ENCODE data around the gene KLHDC10.
"Not testable (repeated sequence)": the region's sequence is repeated elsewhere in the genome, so short reads cannot be mapped to it uniquely, and the experiment has no call there.

Gene KLHDC10

GRCh38 chr7:130142654-130143333 lies 72.5 kb downstream of the KLHDC10 start:
- FAIRE-seq = no peak

DNA sequence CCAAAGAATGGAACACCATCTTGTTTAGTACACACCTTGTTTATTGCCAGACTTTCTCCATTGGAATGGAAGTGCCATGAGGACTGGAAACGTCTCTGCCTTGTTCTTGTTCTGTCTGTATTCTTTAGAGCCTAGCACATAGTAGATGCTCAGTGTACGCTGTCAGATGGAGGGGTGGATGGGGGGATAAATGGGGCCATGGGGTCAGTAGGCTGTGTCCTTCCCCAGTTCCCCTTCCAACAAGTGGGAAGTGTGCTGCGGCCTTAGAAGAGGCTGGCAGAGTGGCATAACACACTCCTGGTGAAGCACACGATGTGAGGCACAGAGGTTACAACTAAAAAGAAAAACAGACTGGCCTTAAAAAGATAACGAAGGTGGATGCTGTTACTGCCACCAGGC lies 73.0 kb downstream of the KLHDC10 start:
- no peak for FAIRE-seq

GRCh38 chr7:130143986-130144311 lies 73.6 kb downstream of the KLHDC10 start:
- FAIRE-seq = no peak

DNA sequence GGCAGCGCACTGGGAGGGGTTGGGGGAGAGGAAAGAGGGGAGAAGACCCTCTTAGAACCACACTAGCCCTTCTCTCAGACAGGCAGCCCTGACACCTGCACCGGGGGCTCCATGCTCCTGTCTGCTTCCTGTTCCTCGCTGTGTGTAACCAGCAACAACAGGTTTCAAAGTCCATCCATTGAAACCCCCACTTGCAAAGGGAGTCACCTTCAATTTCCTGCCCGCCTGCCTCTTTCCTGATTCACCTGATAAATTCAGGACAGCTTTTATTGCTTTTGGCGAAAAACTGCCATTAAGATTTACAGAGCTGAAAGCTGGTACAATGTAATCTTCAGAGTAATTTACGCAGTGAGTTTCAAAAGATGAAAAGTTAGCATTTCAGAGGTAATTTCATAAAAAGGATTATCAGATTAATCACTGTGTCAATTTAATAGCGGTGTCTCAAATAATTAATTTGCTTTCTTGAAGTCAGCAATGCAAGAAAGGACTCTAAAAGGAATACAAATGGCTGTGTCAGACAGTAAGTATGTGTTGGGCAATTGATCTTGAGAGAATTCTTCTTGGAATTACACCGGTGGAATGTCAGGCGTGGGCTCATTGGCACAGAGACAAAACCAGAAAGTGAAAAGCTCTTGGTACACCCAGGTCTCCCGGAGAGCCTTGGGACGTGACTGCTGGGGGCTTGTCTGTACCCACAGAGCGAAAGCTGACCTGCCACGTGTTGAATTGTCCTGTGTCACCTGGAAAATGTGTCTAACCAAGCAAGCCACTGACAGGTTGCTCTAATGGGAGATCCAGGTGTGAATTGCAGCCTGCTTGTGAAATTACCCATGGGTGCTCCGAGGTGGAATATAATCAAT lies 74.2 kb downstream of the KLHDC10 start:
- FAIRE-seq = no peak

DNA sequence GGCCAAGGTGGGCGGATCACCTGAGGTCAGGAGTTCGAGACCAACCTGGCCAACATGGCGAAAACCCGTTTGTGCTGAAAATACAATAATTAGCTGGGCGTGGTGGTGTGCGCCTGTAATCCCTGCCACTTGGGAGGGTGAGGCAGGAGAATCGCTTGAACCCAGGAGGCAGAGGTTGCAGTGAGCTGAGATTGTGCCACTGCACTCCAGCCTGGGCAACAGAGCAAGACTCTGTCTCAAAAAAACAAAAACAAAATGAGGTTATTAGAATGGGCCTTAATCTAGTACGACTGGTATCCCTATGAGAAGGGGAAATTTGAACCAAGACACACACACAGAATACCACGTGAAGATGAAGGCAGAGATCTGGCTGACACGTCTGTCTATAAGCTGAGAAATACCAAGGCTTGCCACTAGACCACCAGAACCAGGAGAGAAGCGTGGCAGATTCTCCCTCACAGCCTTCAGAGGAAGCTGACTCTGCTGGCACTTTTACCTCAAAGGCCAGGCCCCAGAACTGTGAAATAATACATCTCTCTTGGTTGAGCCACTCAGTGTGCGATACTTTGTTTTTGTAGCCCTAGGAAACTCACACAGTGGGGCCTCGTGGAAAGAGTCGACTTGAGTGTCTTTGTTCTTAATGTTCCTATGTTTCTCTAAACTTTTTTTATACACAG lies 75.2 kb downstream of the KLHDC10 start:
- FAIRE-seq = no peak

DNA sequence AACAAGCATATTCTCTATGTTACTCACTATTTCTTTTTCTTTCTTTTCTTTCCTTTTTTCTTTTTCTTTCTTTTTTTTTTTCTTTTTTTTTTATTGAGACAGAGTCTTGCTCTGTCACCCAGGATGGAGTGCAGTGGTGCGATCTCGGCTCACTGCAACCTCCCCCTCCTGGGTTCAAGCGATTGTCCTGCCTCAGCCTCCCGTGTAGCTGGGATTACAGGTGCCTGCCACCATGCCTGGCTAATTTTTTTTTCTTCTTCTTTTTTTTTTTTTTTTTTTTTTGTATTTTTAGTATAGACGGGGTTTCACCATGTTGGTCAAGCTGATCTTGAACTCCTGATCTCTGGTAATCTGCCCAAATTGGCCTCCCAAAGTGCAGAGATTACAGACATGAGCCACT lies 75.8 kb downstream of the KLHDC10 start:
- FAIRE-seq = not testable (repeated sequence)

- FAIRE-seq = no peak
Observed at GRCh38 chr7:130146693-130147405, 76.5 kb downstream of the KLHDC10 start.

DNA sequence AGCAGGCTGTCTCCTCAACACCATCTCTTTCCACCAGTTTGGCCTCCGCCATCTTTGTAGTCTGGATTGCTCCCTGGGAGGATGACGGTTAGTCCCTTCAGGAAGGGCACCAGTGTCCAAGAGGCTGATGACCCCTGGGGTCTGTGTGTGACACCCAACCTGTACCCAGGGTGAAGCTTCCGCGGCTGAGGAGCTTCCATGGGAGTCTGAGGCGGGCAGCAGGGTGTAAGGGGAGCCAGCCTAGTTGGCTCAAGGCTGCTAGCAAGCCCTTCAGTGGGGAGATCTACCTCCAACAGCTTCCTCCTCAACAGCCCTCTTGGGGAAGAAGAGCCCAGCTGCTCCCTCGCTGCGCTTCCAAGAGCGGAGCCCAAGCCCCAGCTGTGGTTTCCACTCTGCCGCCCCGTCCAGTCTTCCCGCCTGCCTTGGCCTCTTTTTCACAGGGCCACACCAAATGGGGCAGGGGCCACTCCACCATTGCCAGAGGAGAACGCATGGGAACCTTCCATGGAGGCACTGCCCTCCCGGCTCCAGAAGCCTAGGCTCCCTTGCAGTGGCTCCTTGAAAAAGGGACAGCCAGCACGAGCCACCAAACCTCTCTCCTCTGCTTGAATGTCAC lies 77.5 kb downstream of the KLHDC10 start:
- FAIRE-seq = no peak

GRCh38 chr7:130148561-130148960 lies 78.2 kb downstream of the KLHDC10 start:
- no peak for FAIRE-seq

DNA sequence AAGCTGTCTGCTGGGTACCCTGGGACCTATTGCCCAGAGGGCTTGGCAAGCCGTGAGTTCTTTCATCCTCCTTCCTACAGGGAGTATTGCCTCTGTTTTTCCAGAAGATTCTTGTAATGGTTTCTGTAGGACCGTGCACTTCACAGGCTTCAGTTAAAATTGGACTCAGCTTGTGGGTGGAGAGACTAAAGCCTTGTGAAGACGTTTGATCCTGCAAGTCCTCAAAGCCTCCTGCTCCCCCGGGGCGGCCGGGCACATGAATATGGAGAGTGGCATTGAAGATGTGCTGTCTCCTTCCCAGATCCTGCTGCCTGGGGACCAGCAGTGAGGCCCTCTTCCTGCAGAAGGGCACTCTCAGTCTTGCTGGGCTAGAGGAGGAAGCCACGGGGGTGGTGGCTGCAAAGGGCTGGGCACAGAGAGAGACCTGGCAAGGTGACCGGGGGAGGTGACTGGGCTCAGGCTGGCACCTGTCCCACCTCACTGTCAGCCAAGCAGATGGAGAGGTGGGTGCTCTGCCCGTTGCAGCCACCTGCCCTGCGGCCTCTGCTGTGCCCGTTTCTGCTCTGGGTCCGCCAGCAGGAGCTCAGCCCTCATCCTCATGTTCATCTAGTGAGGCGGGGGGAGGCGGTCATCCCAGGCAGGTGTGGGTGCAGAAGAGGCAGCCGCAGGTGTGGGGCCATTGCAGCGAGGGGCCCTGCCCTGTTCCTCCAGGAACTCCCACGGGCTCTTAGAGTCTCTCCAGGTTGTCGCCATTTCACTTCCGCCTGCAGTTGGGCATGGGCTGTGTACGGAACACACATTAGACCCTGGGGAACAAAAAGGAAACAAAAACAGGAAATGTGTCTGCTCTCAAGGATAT lies 79.2 kb downstream of the KLHDC10 start:
- no peak for FAIRE-seq

- FAIRE-seq = no peak
Observed at GRCh38 chr7:130150587-130150986, 80.3 kb downstream of the KLHDC10 start.

- FAIRE-seq = no peak
Observed at GRCh38 chr7:130151591-130152492, 81.5 kb downstream of the KLHDC10 start.

GRCh38 chr7:130152493-130153210 lies 82.3 kb downstream of the KLHDC10 start:
- no peak for FAIRE-seq

GRCh38 chr7:130153211-130153908 lies 83.0 kb downstream of the KLHDC10 start:
- FAIRE-seq = no peak

DNA sequence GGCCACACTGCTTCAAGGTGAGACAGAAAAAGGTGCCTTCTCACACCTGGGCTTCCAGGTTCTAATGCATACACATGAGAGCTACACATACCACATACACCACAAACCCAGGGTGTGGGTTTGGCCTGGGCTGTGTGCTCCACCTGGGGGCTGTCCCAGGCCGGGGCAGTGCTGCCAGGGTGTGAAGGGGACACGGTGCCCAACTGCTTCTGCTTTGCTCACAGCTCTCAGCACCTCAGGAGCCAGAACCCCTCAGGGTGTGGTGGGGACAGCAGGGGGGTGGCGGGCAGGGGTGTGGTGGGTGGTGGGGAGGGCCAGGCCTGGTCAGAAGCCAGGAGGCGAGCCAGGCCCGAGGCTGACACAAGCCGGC lies 83.8 kb downstream of the KLHDC10 start:
- no peak for FAIRE-seq

DNA sequence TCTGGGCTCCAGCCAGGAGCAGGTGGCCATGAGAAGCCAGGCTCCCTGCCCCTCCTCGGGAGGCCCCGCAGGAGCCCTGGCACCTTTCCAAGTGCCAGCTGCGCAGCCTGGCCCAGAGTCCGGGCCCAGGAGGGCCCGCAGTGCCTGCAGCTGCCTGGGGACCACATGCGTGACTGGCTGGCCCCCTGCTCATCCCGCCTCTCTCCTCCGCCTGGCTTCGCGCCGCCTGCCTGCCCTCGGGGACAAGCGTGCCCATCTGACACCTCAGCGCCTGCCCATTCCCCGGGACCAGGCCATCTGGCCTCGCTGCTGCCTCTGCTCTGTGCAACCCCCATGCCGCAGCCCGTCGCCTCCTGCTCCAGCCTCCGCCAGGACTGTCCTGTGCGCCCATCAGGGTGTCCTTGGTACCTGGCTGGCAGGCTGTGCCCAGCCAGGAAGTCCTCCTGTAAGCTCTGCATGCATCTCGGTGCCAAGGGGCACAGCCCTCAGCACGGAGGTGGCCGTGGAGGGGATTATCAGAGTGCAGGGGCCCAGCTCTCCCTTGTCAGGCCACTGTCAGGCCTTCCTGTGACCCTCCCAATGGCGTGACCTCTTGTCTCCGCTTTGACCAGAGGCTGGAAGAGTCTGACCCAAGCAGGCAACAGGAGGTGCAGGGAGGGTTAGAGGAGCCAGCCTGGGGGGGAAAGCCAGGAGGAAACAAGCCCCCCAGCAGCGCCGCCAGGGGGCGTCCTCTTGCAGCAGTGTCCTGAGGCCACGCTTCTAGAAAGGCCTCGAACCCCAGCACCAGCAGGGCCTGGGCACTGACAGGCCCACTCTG lies 84.4 kb downstream of the KLHDC10 start:
- FAIRE-seq = no peak

GRCh38 chr7:130156140-130156539 lies 85.8 kb downstream of the KLHDC10 start:
- no peak for FAIRE-seq

- FAIRE-seq = no peak
Observed at GRCh38 chr7:130157700-130158099, 87.4 kb downstream of the KLHDC10 start.

DNA sequence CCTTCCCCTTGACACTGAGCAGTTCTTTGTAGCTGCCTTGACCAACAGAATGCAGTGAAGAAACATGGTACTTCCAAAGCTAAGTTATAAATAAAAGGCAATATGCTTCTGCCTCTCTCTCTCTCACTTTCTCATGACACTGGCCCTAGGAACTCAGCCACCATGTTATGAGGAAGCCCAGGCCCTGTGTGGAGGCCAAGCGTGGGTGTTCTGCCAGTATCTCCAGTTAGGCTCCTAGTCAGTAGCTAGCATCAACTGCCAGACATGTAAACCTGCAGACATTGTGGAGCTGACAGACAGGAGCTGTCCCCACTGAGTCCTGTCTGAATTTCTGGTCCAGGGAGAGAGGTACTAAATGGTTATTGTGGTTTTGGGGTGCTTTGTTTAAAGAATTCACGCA lies 89.7 kb downstream of the KLHDC10 start:
- FAIRE-seq = no peak
